ENCODE measurements around the gene C1QA. TPM values are rescaled to one million over a fixed set of nuclear protein-coding genes. Genes with fewer than 3 reads are reported as not detected.
"Not testable (repeated sequence)": the region's sequence is repeated elsewhere in the genome, so short reads cannot be mapped to it uniquely, and the experiment has no call there.

C1QA gene
- total RNA-seq, 4 donors from 2014 or later: 11.7 to 49.4 (median 28.1) TPM

DNA sequence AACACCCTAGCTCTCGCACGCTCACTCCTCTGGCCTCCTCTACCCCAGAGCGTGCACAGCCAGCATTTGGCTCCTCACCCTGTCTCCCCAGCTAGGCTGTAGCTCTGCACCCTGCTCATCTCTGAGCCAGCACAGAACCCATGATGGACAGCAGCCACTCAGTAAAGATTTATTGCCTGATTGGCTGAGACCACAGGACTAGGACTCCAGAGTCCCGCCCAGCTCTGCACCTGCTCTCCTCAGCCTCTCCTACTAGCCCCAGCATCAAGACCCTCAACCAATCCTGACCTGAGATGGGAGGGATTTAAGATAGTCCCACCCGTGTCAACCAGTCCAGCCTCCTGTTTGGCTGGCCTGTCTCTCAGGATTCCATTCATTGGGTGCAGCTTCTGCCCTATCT, 25.9 kb downstream of the C1QA start:
- intact Hi-C loops (cut with DNase I; ENCODE audit: low total_unique reads): no loop called here
- no peak for TF ChIP-seq POLR2A (IDR thresholded peaks at IDR 0.05)
- TF ChIP-seq, protein P1, sequence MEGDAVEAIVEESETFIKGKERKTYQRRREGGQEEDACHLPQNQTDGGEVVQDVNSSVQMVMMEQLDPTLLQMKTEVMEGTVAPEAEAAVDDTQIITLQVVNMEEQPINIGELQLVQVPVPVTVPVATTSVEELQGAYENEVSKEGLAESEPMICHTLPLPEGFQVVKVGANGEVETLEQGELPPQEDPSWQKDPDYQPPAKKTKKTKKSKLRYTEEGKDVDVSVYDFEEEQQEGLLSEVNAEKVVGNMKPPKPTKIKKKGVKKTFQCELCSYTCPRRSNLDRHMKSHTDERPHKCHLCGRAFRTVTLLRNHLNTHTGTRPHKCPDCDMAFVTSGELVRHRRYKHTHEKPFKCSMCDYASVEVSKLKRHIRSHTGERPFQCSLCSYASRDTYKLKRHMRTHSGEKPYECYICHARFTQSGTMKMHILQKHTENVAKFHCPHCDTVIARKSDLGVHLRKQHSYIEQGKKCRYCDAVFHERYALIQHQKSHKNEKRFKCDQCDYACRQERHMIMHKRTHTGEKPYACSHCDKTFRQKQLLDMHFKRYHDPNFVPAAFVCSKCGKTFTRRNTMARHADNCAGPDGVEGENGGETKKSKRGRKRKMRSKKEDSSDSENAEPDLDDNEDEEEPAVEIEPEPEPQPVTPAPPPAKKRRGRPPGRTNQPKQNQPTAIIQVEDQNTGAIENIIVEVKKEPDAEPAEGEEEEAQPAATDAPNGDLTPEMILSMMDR (IDR thresholded peaks at IDR 0.05): no peak

DNA sequence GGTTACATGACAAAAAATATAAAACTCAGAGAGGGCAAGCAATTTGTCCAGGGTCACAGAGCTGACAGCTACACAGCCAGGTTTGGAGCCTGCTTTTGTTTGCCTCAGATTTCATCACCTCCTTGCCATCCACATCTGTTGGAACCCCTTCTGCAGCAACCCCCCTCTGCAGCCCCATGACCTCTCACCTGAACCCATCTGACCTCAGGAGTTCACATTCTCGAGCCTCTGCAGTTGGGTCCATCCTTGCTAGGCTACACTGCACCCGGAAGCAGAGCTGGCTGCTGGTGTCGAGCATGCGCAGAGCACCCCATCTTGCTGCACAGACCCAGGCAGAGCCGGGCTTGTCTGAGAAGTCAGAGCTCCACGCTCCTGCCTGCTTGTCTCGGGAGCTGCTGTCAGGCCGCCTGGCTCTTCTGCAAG, 26.6 kb downstream of the C1QA start:
- no peak for TF ChIP-seq POLR2A (IDR thresholded peaks at IDR 0.05)
- TF ChIP-seq, protein P1 (IDR thresholded peaks at IDR 0.05): no peak
- 78 to 79% methylated on average over 8 of the region's 8 CpGs for WGBS, 2 donors
- intact Hi-C loops (cut with DNase I; ENCODE audit: low total_unique reads): no loop called here
- no peak for DNase-seq (ENCODE audit: low spot score in 2 of 2)
- H3K4me3 ChIP-seq (ENCODE audit: low read depth, poor library complexity, severe bottlenecking): no peak overlapping the region

More for the DNA sequence above, 25.9 kb downstream of the C1QA start:
- no peak overlapping the region for H3K4me3 ChIP-seq (ENCODE audit: low read depth, poor library complexity, severe bottlenecking)
- WGBS, 2 donors: 66 to 71% methylated on average over 5 of the region's 5 CpGs
- DNase-seq (ENCODE audit: low spot score in 2 of 2): no peak

DNA sequence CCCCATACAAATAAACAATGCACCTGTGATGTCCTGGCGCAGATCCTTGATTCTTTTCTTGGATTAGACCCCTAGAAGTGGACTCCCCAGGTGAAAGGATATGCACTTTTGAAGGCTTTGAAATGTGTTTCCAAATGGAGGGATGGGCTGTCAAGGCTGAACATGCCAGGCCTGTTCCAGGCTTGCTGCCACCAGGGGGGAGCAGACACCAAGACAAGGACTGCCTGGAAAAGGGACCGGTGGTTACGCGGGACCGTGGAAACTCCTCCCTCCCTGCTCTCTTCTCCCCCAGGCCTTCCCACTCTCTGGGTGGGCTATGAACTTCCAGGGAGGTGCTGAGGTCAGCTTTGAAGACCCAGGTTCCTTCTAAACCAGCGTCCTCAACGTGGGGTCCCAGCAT, 29.3 kb downstream of the C1QA start:
- H3K4me3 ChIP-seq (ENCODE audit: low read depth, poor library complexity, severe bottlenecking): no peak overlapping the region
- TF ChIP-seq, protein P1 (IDR thresholded peaks at IDR 0.05): no peak
- no peak for TF ChIP-seq POLR2A (IDR thresholded peaks at IDR 0.05)
- 35% methylated on average over 7 of the region's 7 CpGs for whole genome bisulfite sequencing, 2 donors
- intact Hi-C loops (cut with DNase I; ENCODE audit: low total_unique reads): no loop called here
- no peak for DNase-seq (ENCODE audit: low spot score in 2 of 2)

DNA sequence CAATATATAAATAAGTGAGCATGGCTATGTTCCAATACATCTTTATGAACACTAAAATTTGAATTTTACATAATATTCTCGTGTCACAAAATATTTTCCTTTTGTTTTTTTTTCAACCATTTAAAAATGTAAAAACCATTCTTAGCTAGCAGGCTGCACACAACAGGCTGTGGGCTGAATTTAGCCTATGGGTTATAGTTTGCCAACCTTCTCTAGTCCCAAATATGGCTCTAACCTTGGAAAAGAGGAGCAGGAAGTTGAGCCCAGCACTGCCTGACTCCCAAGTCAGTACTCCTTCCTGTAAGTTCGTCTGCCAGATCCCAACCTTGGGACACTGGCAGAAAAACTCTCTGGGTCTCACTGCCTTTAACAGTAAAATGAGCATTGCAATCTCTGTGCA, 30.0 kb downstream of the C1QA start:
- no peak overlapping the region for H3K4me3 ChIP-seq (ENCODE audit: low read depth, poor library complexity, severe bottlenecking)
- no peak for TF ChIP-seq POLR2A (IDR thresholded peaks at IDR 0.05)
- intact Hi-C loops (cut with DNase I; ENCODE audit: low total_unique reads): no loop called here
- 53 to 58% methylated on average over 2 of the region's 2 CpGs for WGBS, 2 donors
- no peak for DNase-seq (ENCODE audit: low spot score in 2 of 2)

DNA sequence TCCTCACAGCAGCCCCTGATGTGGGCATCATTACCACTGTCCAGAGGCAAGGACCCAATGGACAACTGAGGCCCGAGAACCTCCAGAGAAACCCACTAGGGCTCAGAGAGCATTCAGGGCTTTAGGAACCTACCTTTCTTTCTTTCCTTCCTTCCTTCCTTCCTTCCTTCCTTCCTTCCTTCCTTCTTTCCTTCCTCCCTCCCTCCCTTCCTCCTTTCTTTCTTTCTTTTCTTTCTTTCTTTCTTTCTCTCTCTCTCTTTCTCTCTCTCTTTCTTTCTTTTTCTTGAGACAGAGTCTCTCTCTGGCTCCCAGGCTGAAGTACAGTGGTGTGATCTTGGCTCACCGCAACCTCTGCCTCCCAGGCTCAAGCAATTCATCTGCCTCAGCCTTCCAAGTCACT, 32.4 kb downstream of the C1QA start:
- DNase-seq (ENCODE audit: low spot score in 2 of 2); H3K4me3 ChIP-seq (ENCODE audit: low read depth, poor library complexity, severe bottlenecking); intact Hi-C loops (cut with DNase I; ENCODE audit: low total_unique reads): not testable (repeated sequence)
- 70 to 100% methylated on average over 2 of the region's 2 CpGs for WGBS, 2 donors

DNA sequence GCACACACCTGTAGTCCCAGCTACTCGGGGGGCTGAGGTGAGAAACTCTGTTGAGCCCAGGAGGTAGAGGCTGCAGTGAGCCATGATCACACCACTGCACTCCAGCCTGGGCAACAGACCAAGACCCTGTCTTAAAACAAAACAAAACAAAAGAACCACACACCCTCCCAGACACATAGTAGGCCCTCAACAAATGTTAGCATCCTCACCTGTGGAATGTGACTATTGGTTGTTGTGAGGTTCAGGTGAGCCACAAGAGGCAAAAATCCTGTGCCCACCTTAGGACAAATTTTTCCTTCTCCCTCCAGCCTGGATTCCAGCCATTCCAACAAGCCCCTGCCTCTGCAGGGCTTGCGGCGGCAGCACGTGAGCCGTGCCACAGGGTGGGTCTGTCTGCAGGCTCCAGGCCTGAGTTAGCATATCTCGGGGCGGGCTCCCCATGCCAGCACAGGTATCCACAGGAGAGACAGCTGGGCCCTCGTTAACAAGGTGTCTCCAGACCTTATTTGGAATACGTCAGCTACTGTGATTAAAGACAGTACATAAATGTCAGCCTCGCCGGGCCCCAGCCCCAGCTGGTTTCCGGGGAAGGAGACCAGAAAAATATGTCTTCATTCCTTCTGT, 34.0 kb downstream of the C1QA start:
- intact Hi-C loops (cut with DNase I; ENCODE audit: low total_unique reads): no loop called here
- TF ChIP-seq, protein P1 (IDR thresholded peaks at IDR 0.05): no peak
- TF ChIP-seq POLR2A (IDR thresholded peaks at IDR 0.05): no peak
- H3K4me3 ChIP-seq (ENCODE audit: low read depth, poor library complexity, severe bottlenecking): no peak overlapping the region
- DNase-seq (ENCODE audit: low spot score in 2 of 2): no peak
- WGBS, 2 donors: 22 to 29% methylated on average over 11 to 12 of the region's 12 CpGs

DNA sequence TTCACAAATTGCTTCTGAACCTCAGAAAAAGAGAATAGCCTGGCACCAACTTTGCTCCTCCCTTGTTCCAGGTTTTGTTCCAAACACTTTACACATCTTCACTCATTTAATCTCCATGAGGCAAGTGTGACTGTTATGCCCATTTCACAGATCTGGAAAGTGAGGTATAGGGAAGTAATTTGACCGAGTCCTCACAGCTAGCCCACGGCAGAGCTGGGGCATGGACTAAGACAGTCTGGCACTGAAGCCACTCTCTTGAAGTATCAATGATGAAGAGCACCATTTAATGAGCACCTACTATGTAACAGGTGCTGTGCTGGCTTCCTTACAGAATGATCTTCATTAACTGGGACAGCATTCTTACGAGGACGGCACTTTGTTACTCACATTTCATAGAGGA, 35.6 kb downstream of the C1QA start:
- intact Hi-C loops (cut with DNase I; ENCODE audit: low total_unique reads): no loop called here
- no peak overlapping the region for H3K4me3 ChIP-seq (ENCODE audit: low read depth, poor library complexity, severe bottlenecking)
- WGBS, 2 donors: 81 to 93% methylated on average over 4 of the region's 4 CpGs
- DNase-seq (ENCODE audit: low spot score in 2 of 2): no peak
- TF ChIP-seq, protein P1 (IDR thresholded peaks at IDR 0.05): no peak
- TF ChIP-seq POLR2A (IDR thresholded peaks at IDR 0.05): no peak
